HepG2 (cell line): ENCODE data around the gene DOHH. TPM values are rescaled to one million over a fixed set of nuclear protein-coding genes. Genes with fewer than 3 reads are reported as not detected.

Experiments
- AHR ChIP-seq: IDR thresholded peaks from 2 replicates; pipeline ENCODE4 v1.6.1; 2018; ENCODE audit warnings: missing genetic modification reagents, missing compliant biosample characterization
- ELF3 ChIP-seq: IDR thresholded peaks from 2 replicates; pipeline ENCODE4 v1.6.1; 2016; ENCODE audit warnings: missing genetic modification reagents, missing compliant biosample characterization
- GPN1 ChIP-seq: sonication (generic); formaldehyde crosslinking; IDR thresholded peaks from 2 replicates; pipeline ENCODE4 v1.5.1; 2020; ENCODE audit warnings: missing genetic modification reagents, borderline replicate concordance
- GTF2F1 ChIP-seq: fragments of 150-350 bp; IDR thresholded peaks from 2 replicates; pipeline ENCODE4 v1.6.1; 2014; ENCODE audit warnings: low read length
- KLF12 ChIP-seq: sonication (generic); formaldehyde crosslinking; IDR thresholded peaks from 2 replicates; pipeline ENCODE4 v1.4.0; 2020; ENCODE audit warnings: missing genetic modification reagents, borderline replicate concordance
- LCORL ChIP-seq, 2 experiments: fragments of 450-650 bp in 1 of 2; sonication (generic) in 1 of 2; formaldehyde crosslinking in 1 of 2; IDR thresholded peaks; 2 replicates each; pipeline versions ENCODE4 v1.5.0 to v1.6.1; 2017 to 2020; ENCODE audit warnings: antibody characterized with exemption in 1 of 2, missing genetic modification reagents in 1 of 2
- NFYC ChIP-seq: IDR thresholded peaks from 2 replicates; pipeline ENCODE4 v1.6.1; 2016; ENCODE audit warnings: missing genetic modification reagents, missing compliant biosample characterization
- NPAS2 ChIP-seq: sonication (generic); formaldehyde crosslinking; IDR thresholded peaks from 2 replicates; pipeline ENCODE4 v1.8.0; 2022; ENCODE audit warnings: mild to moderate bottlenecking, missing genetic modification reagents, borderline replicate concordance
- SMAD9 ChIP-seq: sonication (generic); formaldehyde crosslinking; IDR thresholded peaks from 2 replicates; pipeline ENCODE4 v1.5.1; 2020; ENCODE audit warnings: mild to moderate bottlenecking, missing genetic modification reagents
- UBTF ChIP-seq: sonication (generic); formaldehyde crosslinking; IDR thresholded peaks from 2 replicates; pipeline ENCODE4 v1.4.0; 2020; ENCODE audit warnings: mild to moderate bottlenecking, missing genetic modification reagents
- ZFY ChIP-seq: sonication (generic); formaldehyde crosslinking; IDR thresholded peaks from 2 replicates; pipeline ENCODE4 v1.4.0; 2020; ENCODE audit warnings: missing genetic modification reagents
- ZNF180 ChIP-seq: sonication (generic); formaldehyde crosslinking; IDR thresholded peaks from 2 replicates; pipeline ENCODE4 v1.4.0; 2020; ENCODE audit warnings: low read depth, missing genetic modification reagents, borderline replicate concordance
- ZNF230 ChIP-seq: sonication (generic); formaldehyde crosslinking; IDR thresholded peaks from 2 replicates; pipeline ENCODE4 v1.4.0; 2020; ENCODE audit warnings: mild to moderate bottlenecking, missing genetic modification reagents
- ZNF263 ChIP-seq: sonication (generic); formaldehyde crosslinking; IDR thresholded peaks from 2 replicates; pipeline ENCODE4 v1.4.0; 2020; ENCODE audit warnings: missing genetic modification reagents
- ZNF629 ChIP-seq: sonication (generic); formaldehyde crosslinking; conservative IDR thresholded peaks from 2 replicates; pipeline ENCODE4 v1.5.0; 2020; ENCODE audit warnings: missing genetic modification reagents
- ZNF644 ChIP-seq: IDR thresholded peaks from 2 replicates; pipeline ENCODE4 v1.6.1; 2016; ENCODE audit warnings: low read depth
- ZNF841 ChIP-seq: sonication (generic); formaldehyde crosslinking; IDR thresholded peaks from 2 replicates; pipeline ENCODE4 v1.8.1; 2023; ENCODE audit warnings: missing genetic modification reagents, borderline replicate concordance
- ZSCAN25 ChIP-seq: sonication (generic); formaldehyde crosslinking; IDR thresholded peaks from 2 replicates; pipeline ENCODE4 v1.8.0; 2022; ENCODE audit warnings: mild to moderate bottlenecking, missing genetic modification reagents
- ZSCAN9 ChIP-seq: IDR thresholded peaks from 2 replicates; pipeline ENCODE4 v1.6.1; 2016; ENCODE audit warnings: borderline replicate concordance
- polyA plus RNA-seq, 8 experiments: library from polyadenylated mRNA; depleted of rRNA in 3 of 8; stranded (reverse) in 7 of 8; unstranded in 1 of 8; fragments of >200 nt; fragmentation: Illumina TruSeq in 4 of 8; extraction: Trizol in 4 of 8; gene quantifications; 2 replicates each; pipeline versions ENCODE4 v1.2.1 to v1.2.3, GENCODE V29; 2011 to 2016; ENCODE audit warnings: low read depth in 4 of 8, missing spikeins in 1 of 8, mixed read lengths in 1 of 8; ENCODE audit not compliant: insufficient read depth in 1 of 8
- total RNA-seq, 5 experiments: library from RNA; depleted of rRNA; stranded (reverse); fragments of >200 nt; fragmentation: Illumina TruSeq; extraction: Trizol; gene quantifications; 2 replicates each; pipeline ENCODE4 v1.2.3, GENCODE V29; 2016; ENCODE audit warnings: low read depth in 1 of 5
- TF ChIP-seq, protein P1 (sequence below): sonication (generic); formaldehyde crosslinking; IDR thresholded peaks from 2 replicates; pipeline ENCODE4 v1.9.0; 2021; ENCODE audit warnings: missing genetic modification reagents, mild to moderate bottlenecking, borderline replicate concordance
- TF ChIP-seq, protein P2 (sequence below), 2 experiments: sonication (generic) in 1 of 2; formaldehyde crosslinking in 1 of 2; IDR thresholded peaks; 2 replicates each; pipeline versions ENCODE4 v1.4.0 to v1.6.1; 2016 to 2020; ENCODE audit warnings: borderline replicate concordance in 1 of 2, low read depth in 1 of 2, mild to moderate bottlenecking in 1 of 2, missing genetic modification reagents in 1 of 2
- TF ChIP-seq, protein P3 (sequence below): IDR thresholded peaks from 2 replicates; pipeline ENCODE4 v1.6.1; 2016; ENCODE audit warnings: low read depth, borderline replicate concordance

Gene DOHH
- total and polyA plus RNA-seq, 2 of the 13 experiments (the other 11 are each of a cell fraction or from before 2014, with no cell fraction given): 3.5 to 13.7 TPM

DNA sequence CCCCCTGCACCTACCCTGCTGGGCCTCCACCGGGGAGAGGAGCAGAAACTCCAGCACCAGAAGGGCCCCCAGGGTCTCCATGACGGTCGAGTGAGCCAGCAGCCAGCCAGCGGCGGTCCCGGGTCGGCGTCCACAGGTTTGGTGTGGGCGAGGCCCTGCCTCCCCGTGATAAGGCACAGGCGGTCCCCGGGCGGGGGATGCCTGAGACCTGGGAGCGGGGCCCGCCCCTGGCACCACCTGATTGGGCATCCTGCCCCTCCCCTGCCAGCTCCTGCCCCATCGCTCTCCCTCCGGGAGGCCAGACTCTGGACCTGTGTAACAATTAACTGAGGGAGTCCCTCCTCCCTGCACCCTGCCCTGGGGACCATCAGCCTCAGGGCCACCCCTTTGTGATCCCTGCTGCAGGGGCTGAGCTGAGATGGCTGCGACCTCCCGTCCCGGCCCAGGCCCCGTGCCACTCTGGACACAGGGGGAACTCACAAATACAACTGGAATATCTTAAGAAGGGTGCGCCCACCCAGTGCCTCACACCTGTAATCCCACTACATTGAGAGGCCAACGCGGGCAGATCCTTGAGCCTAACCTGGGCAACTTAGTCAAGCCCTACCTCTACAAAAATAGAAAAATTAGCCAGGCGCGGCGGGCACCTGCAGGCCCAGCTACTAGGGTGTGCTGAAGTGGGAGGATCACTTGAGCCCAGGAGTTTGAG, 19.9 kb downstream of the DOHH start, which contains the start of gene SMIM24 (continued):
- TF ChIP-seq, protein P1, sequence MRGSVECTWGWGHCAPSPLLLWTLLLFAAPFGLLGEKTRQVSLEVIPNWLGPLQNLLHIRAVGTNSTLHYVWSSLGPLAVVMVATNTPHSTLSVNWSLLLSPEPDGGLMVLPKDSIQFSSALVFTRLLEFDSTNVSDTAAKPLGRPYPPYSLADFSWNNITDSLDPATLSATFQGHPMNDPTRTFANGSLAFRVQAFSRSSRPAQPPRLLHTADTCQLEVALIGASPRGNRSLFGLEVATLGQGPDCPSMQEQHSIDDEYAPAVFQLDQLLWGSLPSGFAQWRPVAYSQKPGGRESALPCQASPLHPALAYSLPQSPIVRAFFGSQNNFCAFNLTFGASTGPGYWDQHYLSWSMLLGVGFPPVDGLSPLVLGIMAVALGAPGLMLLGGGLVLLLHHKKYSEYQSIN (CRISPR knock-in tag): no peak
- TF ChIP-seq ZNF180 (no peak), NPAS2 (no peak), AHR (peak; percentile 73; the same call in 1 of the 2 replicates), ZSCAN9 (CRISPR knock-in tag) (0 out of 2 replicates have a peak, but pooled peaks have one; percentile 29), KLF12 (0 out of 2 replicates have a peak, but pooled peaks have one; percentile 63), ZNF230 (CRISPR knock-in tag) (peak; percentile 52; the same call in 1 of the 2 replicates), LCORL (IDR thresholded peaks at IDR 0.05) (no peak), LCORL (CRISPR knock-in tag; IDR thresholded peaks at IDR 0.05) (peak; percentile 89), GTF2F1 (no peak), ZNF629 (no peak), ZFY (peak; percentile 59), ZNF644 (CRISPR knock-in tag) (no peak), ELF3 (CRISPR knock-in tag) (peak; percentile 22; the same call in 1 of the 2 replicates), ZNF263 (CRISPR knock-in tag) (peak; percentile 91), UBTF (CRISPR knock-in tag) (peak; percentile 39; the same call in 1 of the 2 replicates), SMAD9 (CRISPR knock-in tag) (no peak), NFYC (CRISPR knock-in tag) (peak; percentile 48; the same call in 1 of the 2 replicates), ZSCAN25 (CRISPR knock-in tag) (peak; percentile 78), ZNF841 (CRISPR knock-in tag) (0 out of 2 replicates have a peak, but pooled peaks have one; percentile 14), GPN1 (CRISPR knock-in tag) (no peak)
- TF ChIP-seq, protein P2, sequence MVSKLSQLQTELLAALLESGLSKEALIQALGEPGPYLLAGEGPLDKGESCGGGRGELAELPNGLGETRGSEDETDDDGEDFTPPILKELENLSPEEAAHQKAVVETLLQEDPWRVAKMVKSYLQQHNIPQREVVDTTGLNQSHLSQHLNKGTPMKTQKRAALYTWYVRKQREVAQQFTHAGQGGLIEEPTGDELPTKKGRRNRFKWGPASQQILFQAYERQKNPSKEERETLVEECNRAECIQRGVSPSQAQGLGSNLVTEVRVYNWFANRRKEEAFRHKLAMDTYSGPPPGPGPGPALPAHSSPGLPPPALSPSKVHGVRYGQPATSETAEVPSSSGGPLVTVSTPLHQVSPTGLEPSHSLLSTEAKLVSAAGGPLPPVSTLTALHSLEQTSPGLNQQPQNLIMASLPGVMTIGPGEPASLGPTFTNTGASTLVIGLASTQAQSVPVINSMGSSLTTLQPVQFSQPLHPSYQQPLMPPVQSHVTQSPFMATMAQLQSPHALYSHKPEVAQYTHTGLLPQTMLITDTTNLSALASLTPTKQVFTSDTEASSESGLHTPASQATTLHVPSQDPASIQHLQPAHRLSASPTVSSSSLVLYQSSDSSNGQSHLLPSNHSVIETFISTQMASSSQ (IDR thresholded peaks at IDR 0.05; ENCODE audit: low read depth): no peak
- TF ChIP-seq, protein P2 (CRISPR knock-in tag; IDR thresholded peaks at IDR 0.05; ENCODE audit: borderline replicate concordance): peak; percentile 56; the same call in 1 of the 2 replicates
- TF ChIP-seq, protein P3, sequence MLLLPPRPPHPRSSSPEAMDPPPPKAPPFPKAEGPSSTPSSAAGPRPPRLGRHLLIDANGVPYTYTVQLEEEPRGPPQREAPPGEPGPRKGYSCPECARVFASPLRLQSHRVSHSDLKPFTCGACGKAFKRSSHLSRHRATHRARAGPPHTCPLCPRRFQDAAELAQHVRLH (CRISPR knock-in tag): no peak
